Urinary bladder (tissue), 4 donors: ENCODE data around the gene NDUFB8. TPM values are rescaled to one million over a fixed set of nuclear protein-coding genes. Genes with fewer than 3 reads are reported as not detected.

ENCODE experiments used
- DNase-seq: peaks from one replicate; pipeline ENCODE4 v3.0.0-alpha.2; 2015; ENCODE audit errors: extremely low spot score
- H3K27ac ChIP-seq: one replicate; pipeline ENCODE4 v1.5.1; 2013; ENCODE audit warnings: low read depth, mild to moderate bottlenecking, moderate library complexity
- H3K36me3 ChIP-seq: one replicate; pipeline ENCODE4 v1.6.1; 2013; ENCODE audit warnings: mild to moderate bottlenecking, moderate library complexity; ENCODE audit not compliant: insufficient read depth
- H3K4me1 ChIP-seq: one replicate; pipeline ENCODE4 v1.6.1; 2013; ENCODE audit warnings: mild to moderate bottlenecking, moderate library complexity; ENCODE audit not compliant: insufficient read depth
- H3K4me3 ChIP-seq: one replicate; pipeline ENCODE4 v1.5.1; 2013; ENCODE audit warnings: low read depth, low read length
- WGBS: extraction: QIAGEN DNeasy Blood & Tissue Kit; methylation state at CpG from one replicate; pipeline ENCODE4 v1.1.7; 2013; 5-methylcytosine and 5-hydroxymethylcytosine counted together
- polyA plus RNA-seq: library from polyadenylated mRNA; stranded (reverse); fragments of 200-250 nt; gene quantifications from one replicate; pipeline ENCODE4 v1.2.3, GENCODE V29; 2013
- total RNA-seq: library from RNA; depleted of rRNA; stranded (reverse); fragments of >200 nt; gene quantifications from one replicate; pipeline ENCODE4 v1.2.3, GENCODE V29; 2014
- donor health status: healthy with polysubstance abuse.
- donor health status: healthy.

NDUFB8 gene
- total and polyA plus RNA-seq, 2 donors, result 106 to 364 TPM

- 4% methylated on average over 62 of the region's 62 CpGs for WGBS
- no peak for DNase-seq
Measured at GRCh38 chr10:100562008-100562672, 32.5 kb upstream of the NDUFB8 start.

GRCh38 chr10:100561005-100561404 lies 31.3 kb upstream of the NDUFB8 start:
- H3K4me3 ChIP-seq, result no peak overlapping the region
- no peak for DNase-seq
- H3K36me3 ChIP-seq, result peaks cover 2% of the 10 kb centered on the region
- no peak overlapping the region for H3K27ac ChIP-seq
- 59% methylated on average over 2 of the region's 2 CpGs for WGBS
- H3K4me1 ChIP-seq, result no peaks in the 10 kb centered on the region

More at GRCh38 chr10:100562008-100562672, 32.5 kb upstream of the NDUFB8 start:
- Histone ChIP-seq H3K27ac (no peak overlapping the region), H3K36me3 (peaks cover under 1% of the 10 kb centered on the region), H3K4me3 (no peak overlapping the region), H3K4me1 (no peaks in the 10 kb centered on the region)

- DNase-seq, result no peak
- Histone ChIP-seq H3K4me1 (no peaks in the 10 kb centered on the region), H3K27ac (no peak overlapping the region), H3K4me3 (no peak overlapping the region), H3K36me3 (peaks cover 2% of the 10 kb centered on the region)
- 96% methylated on average over 1 of the region's 1 CpG for WGBS
Measured at GRCh38 chr10:100560248-100560647, 30.6 kb upstream of the NDUFB8 start.

DNA sequence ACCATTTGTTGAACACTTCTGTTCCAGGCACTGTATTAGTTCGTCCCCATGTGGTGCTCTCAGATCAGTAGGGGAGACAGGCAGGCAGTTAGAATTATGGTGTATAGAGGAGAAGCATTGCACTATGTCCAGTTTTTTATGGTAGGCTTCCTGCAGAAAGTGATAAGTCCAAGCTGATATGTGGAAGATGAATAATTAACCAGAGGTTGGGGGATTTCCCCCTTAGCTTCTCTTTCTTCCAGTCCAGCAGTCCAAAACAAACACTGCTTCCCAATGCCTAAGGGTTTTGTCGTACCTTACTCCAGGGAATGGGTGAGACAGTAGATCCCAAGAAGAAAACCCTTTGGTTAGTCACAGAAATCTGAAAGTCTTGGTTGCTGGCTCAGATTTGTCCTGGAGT lies 25.2 kb upstream of the NDUFB8 start:
- H3K4me1 ChIP-seq, result no peaks in the 10 kb centered on the region
- 96% methylated on average over 2 of the region's 2 CpGs for WGBS
- H3K4me3 ChIP-seq, result no peak overlapping the region
- H3K27ac ChIP-seq, result no peak overlapping the region
- H3K36me3 ChIP-seq, result peaks cover 2% of the 10 kb centered on the region
- DNase-seq, result no peak

DNA sequence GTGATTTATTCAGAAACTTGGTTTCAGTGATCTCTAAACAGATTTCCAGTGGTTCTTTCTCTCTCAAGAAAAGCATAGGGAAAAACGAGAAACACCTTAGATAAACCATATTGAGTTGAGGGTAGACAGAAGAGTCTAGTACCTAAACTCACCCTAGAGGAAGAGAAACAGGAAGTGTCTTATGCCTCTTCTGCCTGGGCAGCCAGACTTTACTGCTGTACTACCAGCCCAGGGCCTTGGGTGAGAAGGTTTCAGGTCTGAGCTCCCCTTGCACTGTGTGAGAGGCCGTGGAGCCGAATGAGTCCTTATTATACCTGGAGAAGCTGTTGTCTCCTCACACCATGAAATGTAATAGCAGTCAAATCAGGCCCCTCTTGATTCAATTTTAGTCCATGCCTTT lies 24.3 kb upstream of the NDUFB8 start:
- 95% methylated on average over 3 of the region's 3 CpGs for WGBS
- no peak overlapping the region for H3K27ac ChIP-seq
- H3K4me1 ChIP-seq, result no peaks in the 10 kb centered on the region
- peaks cover 2% of the 10 kb centered on the region for H3K36me3 ChIP-seq
- DNase-seq, result no peak
- no peak overlapping the region for H3K4me3 ChIP-seq

DNA sequence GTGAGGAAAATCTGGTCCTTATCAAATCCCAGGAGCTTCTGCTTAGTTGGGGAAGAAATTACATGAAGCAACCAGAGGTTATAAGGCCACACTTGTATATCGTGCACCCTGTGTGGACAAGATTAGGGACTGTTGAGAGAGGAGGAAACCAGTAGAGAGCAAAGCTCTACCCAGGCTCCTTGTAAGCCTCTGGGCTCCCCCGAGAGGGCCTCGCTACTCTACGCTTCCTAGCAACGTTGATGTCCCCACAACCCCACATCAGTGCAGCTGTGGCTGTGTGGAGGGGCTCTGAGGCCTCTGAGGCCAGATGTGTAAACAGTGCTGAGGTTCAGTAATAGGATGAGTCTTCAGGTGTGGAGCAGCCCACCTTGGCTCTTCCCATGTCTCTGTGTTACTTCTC lies 22.1 kb upstream of the NDUFB8 start:
- Histone ChIP-seq H3K27ac (no peak overlapping the region), H3K4me3 (no peak overlapping the region), H3K36me3 (no peaks in the 10 kb centered on the region), H3K4me1 (no peaks in the 10 kb centered on the region)
- WGBS, result 54% methylated on average over 5 of the region's 5 CpGs
- no peak for DNase-seq

GRCh38 chr10:100551196-100551595 lies 21.5 kb upstream of the NDUFB8 start:
- no peak overlapping the region for H3K4me3 ChIP-seq
- H3K36me3 ChIP-seq, result no peaks in the 10 kb centered on the region
- no peak overlapping the region for H3K27ac ChIP-seq
- DNase-seq, result no peak
- WGBS, result 64% methylated on average over 4 of the region's 4 CpGs
- no peaks in the 10 kb centered on the region for H3K4me1 ChIP-seq

GRCh38 chr10:100544950-100545349 lies 15.3 kb upstream of the NDUFB8 start:
- Histone ChIP-seq H3K27ac (no peak overlapping the region), H3K4me1 (no peaks in the 10 kb centered on the region), H3K36me3 (peaks cover 4% of the 10 kb centered on the region), H3K4me3 (no peak overlapping the region)
- WGBS, result 89% methylated on average over 5 of the region's 5 CpGs
- no peak for DNase-seq

DNA sequence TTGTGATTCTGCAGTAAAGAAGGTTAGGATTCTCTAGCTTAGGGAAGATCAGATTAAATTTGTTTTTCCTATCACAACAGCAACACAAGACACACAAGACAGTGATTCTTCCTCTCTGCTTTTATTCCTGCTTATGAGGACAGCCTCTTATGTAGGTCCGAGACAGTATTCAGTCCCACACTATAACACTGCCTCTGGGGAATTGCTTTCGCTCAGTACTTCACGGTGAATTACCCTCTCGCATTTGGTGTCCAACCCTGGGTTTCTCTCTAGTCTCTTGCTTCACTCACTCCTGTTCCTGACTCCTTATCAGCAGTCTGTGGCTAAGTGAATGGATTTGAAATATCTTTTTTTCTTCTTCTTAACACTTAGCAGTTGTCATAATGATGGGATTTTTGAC lies 7.8 kb upstream of the NDUFB8 start:
- no peak for DNase-seq
- H3K4me1 ChIP-seq, result no peaks in the 10 kb centered on the region
- no peak overlapping the region for H3K4me3 ChIP-seq
- H3K36me3 ChIP-seq, result peaks cover 1% of the 10 kb centered on the region
- no peak overlapping the region for H3K27ac ChIP-seq
- WGBS, result 92% methylated on average over 4 of the region's 4 CpGs

DNA sequence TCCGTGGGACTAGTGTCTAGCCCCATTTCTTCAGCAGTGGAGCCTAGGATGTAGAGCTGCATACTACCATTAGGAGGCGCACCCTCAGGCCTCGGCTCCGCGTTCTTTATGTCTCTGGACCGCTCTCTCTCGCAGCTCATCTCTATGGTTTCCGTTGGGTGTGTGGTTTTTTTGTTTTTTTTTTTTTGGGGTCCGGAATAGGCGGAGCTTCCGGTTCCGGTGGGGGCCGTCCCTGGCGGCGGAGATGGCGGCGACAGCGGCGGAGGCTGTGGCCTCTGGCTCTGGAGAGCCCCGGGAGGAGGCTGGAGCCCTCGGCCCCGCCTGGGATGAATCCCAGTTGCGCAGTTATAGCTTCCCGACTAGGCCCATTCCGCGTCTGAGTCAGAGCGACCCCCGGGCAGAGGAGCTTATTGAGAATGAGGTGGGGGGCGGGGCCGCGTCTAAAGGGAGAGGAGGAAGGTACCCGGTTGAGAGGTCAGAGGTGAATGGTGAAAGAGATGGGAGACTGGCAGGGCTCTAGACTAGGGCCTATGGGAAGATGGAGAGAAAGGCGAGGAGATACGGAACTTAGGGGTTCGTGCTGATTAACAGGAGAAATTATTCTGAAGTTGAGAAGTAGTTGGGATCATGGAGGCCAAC lies 6.2 kb upstream of the NDUFB8 start, which contains the start of gene HIF1AN:
Gene HIF1AN (plus strand): TSS at position 229 of the 639 bp plus-strand sequence. CDS start 16 bp downstream, at position 245.
- H3K27ac ChIP-seq, result no peak within 1 kb of the TSS
- under 1% methylated on average over 35 of the region's 35 CpGs for WGBS
- peak; percentile 91 for DNase-seq
- H3K4me1 ChIP-seq, result no peaks in the 10 kb centered on the region
- peak within 1 kb of the TSS; percentile 65 for H3K4me3 ChIP-seq
- H3K36me3 ChIP-seq, result peaks cover 1% of the 10 kb centered on the region

- peaks cover 1% of the 10 kb centered on the region for H3K36me3 ChIP-seq
- no peak overlapping the region for H3K27ac ChIP-seq
- 50% methylated on average over 4 of the region's 4 CpGs for WGBS
- no peak for DNase-seq
- no peaks in the 10 kb centered on the region for H3K4me1 ChIP-seq
- no peak overlapping the region for H3K4me3 ChIP-seq
Measured at GRCh38 chr10:100535338-100535714, 5.7 kb upstream of the NDUFB8 start.

DNA sequence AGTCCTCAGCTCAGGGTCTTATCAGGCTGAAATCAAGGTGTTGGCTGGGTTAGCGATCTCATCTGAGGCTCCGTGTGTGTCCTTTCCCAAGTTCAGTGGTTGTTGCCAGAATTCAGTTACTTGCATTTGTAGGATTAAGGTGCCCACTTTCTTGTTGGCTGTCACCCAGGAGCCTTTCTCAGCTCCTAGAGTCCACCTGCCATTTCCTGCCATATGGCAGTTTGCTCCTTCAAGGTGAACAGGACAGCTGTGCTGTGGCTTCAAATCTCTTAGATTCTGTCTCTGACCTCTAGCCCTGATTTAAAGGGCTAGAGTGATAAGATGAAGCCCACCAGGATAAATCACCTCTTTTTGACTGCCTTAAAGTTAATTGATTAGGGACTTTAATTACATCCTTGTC lies 5.1 kb upstream of the NDUFB8 start:
- no peak for DNase-seq
- Histone ChIP-seq H3K36me3 (peaks cover 1% of the 10 kb centered on the region), H3K27ac (no peak overlapping the region), H3K4me1 (no peaks in the 10 kb centered on the region), H3K4me3 (no peak overlapping the region)
- WGBS, result 80% methylated on average over 2 of the region's 2 CpGs

DNA sequence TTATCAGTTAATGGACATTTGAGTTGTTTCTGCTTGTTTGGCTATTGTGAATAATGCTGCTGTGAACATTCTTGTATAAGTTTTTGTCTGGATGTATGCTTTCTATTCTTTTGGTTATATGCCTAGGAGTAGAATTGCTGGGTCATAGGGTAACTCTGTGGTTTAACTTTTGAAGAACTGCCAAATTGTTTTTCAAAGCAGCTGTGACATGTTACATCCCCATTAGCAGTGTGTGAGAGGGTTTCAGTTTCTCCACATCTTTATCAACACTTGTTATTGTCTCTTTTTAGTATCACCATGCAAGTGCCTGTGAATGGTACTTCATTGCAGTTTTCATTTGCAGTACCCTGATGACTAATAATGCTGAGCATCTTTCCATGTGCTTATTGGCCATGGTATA lies 2.1 kb upstream of the NDUFB8 start:
- H3K27ac ChIP-seq, result no peak overlapping the region
- no peaks in the 10 kb centered on the region for H3K36me3 ChIP-seq
- H3K4me3 ChIP-seq, result no peak overlapping the region
- DNase-seq, result no peak
- H3K4me1 ChIP-seq, result no peaks in the 10 kb centered on the region

- DNase-seq, result no peak
- 1% methylated on average over 18 of the region's 18 CpGs for WGBS
- peak overlapping the region; percentile 80 for H3K4me3 ChIP-seq
- H3K4me1 ChIP-seq, result no peaks in the 10 kb centered on the region
- no peak overlapping the region for H3K27ac ChIP-seq
- H3K36me3 ChIP-seq, result no peaks in the 10 kb centered on the region
Measured at GRCh38 chr10:100528921-100529474, 673 bp downstream of the NDUFB8 start.
